HEK293 (cell line): ENCODE measurements around the gene RNF217.

Experiments
- GLIS2 ChIP-seq: fragments of 450-650 bp; formaldehyde crosslinking; IDR thresholded peaks from 2 replicates; pipeline ENCODE4 v1.5.1; 2016; ENCODE audit warnings: missing biosample characterization, missing genetic modification characterization
- MZF1 ChIP-seq: fragments of 450-650 bp; formaldehyde crosslinking; IDR thresholded peaks from 2 replicates; pipeline ENCODE4 v1.5.1; 2017; ENCODE audit warnings: missing biosample characterization, missing genetic modification characterization, borderline replicate concordance
- OSR2 ChIP-seq: fragments of 450-650 bp; formaldehyde crosslinking; IDR thresholded peaks from 2 replicates; pipeline ENCODE4 v1.5.1; 2016; ENCODE audit warnings: missing biosample characterization, missing genetic modification characterization
- REPIN1 ChIP-seq: fragments of 450-650 bp; formaldehyde crosslinking; IDR thresholded peaks from 2 replicates; pipeline ENCODE4 v1.5.1; 2017; ENCODE audit warnings: missing biosample characterization, missing genetic modification characterization, low read depth
- SP7 ChIP-seq: fragments of 450-650 bp; formaldehyde crosslinking; IDR thresholded peaks from 2 replicates; pipeline ENCODE4 v1.5.1; 2016; ENCODE audit warnings: missing biosample characterization, missing genetic modification characterization
- ZBTB20 ChIP-seq: fragments of 450-650 bp; formaldehyde crosslinking; IDR thresholded peaks from 2 replicates; pipeline ENCODE4 v1.5.1; 2016; ENCODE audit warnings: missing biosample characterization, missing genetic modification characterization
- ZFP41 ChIP-seq: fragments of 450-650 bp; formaldehyde crosslinking; IDR thresholded peaks from 2 replicates; pipeline ENCODE4 v1.5.1; 2016; ENCODE audit warnings: missing biosample characterization, missing genetic modification characterization, borderline replicate concordance
- ZNF10 ChIP-seq: fragments of 450-650 bp; formaldehyde crosslinking; IDR thresholded peaks from 2 replicates; pipeline ENCODE4 v1.5.1; 2017; ENCODE audit warnings: missing biosample characterization, missing genetic modification characterization
- ZNF138 ChIP-seq: fragments of 450-650 bp; formaldehyde crosslinking; IDR thresholded peaks from 2 replicates; pipeline ENCODE4 v1.5.1; 2016; ENCODE audit warnings: missing biosample characterization, missing genetic modification characterization, borderline replicate concordance
- ZNF140 ChIP-seq: fragments of 450-650 bp; formaldehyde crosslinking; IDR thresholded peaks from 2 replicates; pipeline ENCODE4 v1.5.1; 2016; ENCODE audit warnings: missing biosample characterization, missing genetic modification characterization
- ZNF214 ChIP-seq: fragments of 450-650 bp; formaldehyde crosslinking; IDR thresholded peaks from 2 replicates; pipeline ENCODE4 v1.5.1; 2017; ENCODE audit warnings: missing biosample characterization, mild to moderate bottlenecking, missing genetic modification characterization, borderline replicate concordance
- ZNF529 ChIP-seq: fragments of 450-650 bp; formaldehyde crosslinking; IDR thresholded peaks from 2 replicates; pipeline ENCODE4 v1.5.1; 2017; ENCODE audit warnings: missing genetic modification characterization, missing biosample characterization; ENCODE audit not compliant: insufficient replicate concordance
- ZNF530 ChIP-seq: fragments of 450-650 bp; formaldehyde crosslinking; IDR thresholded peaks from 2 replicates; pipeline ENCODE4 v1.5.1; 2016; ENCODE audit warnings: low read depth, missing biosample characterization, missing genetic modification characterization
- ZNF548 ChIP-seq: fragments of 450-650 bp; formaldehyde crosslinking; IDR thresholded peaks from 2 replicates; pipeline ENCODE4 v1.5.1; 2016; ENCODE audit warnings: missing biosample characterization, missing genetic modification characterization
- ZNF658 ChIP-seq: fragments of 450-650 bp; formaldehyde crosslinking; IDR thresholded peaks from 2 replicates; pipeline ENCODE4; 2016; ENCODE audit warnings: missing biosample characterization, missing genetic modification characterization
- ZNF660 ChIP-seq: fragments of 450-650 bp; IDR thresholded peaks from 2 replicates; pipeline ENCODE4 v1.5.1; 2018; ENCODE audit warnings: missing biosample characterization, mild to moderate bottlenecking, missing genetic modification characterization
- ZNF830 ChIP-seq: fragments of 450-650 bp; IDR thresholded peaks from 2 replicates; pipeline ENCODE4 v1.5.0; 2018; ENCODE audit warnings: missing biosample characterization, missing genetic modification characterization, low read depth, mild to moderate bottlenecking, moderate library complexity
- ZSCAN23 ChIP-seq: fragments of 450-650 bp; formaldehyde crosslinking; IDR thresholded peaks from 2 replicates; pipeline ENCODE4 v1.5.1; 2016; ENCODE audit warnings: missing biosample characterization, missing genetic modification characterization
- ZXDB ChIP-seq: fragments of 450-650 bp; formaldehyde crosslinking; IDR thresholded peaks from 2 replicates; pipeline ENCODE4 v1.5.1; 2016; ENCODE audit warnings: missing biosample characterization, missing genetic modification characterization
- TF ChIP-seq, protein P1 (sequence below): sonication (generic); formaldehyde crosslinking; IDR thresholded peaks from 2 replicates; pipeline ENCODE4 v1.8.1; 2022; ENCODE audit warnings: mild to moderate bottlenecking, moderate library complexity, missing genetic modification reagents
- TF ChIP-seq, protein P2 (sequence below): fragments of 450-650 bp; formaldehyde crosslinking; IDR thresholded peaks from 2 replicates; pipeline ENCODE4 v1.5.1; 2016; ENCODE audit warnings: missing biosample characterization, missing genetic modification characterization
- TF ChIP-seq, protein P3 (sequence below): fragments of 450-650 bp; formaldehyde crosslinking; IDR thresholded peaks from 2 replicates; pipeline ENCODE4 v1.5.1; 2017; ENCODE audit warnings: missing biosample characterization, mild to moderate bottlenecking, missing genetic modification characterization, moderate library complexity
- TF ChIP-seq, protein P4 (sequence below): fragments of 450-650 bp; formaldehyde crosslinking; IDR thresholded peaks from 2 replicates; pipeline ENCODE4 v1.5.1; 2016; ENCODE audit warnings: missing biosample characterization, missing genetic modification characterization
- TF ChIP-seq, protein P5 (sequence below): fragments of 450-650 bp; formaldehyde crosslinking; IDR thresholded peaks from 2 replicates; pipeline ENCODE4 v1.5.1; 2017; ENCODE audit warnings: missing biosample characterization, missing genetic modification characterization
- TF ChIP-seq, protein P6 (sequence below): fragments of 450-650 bp; formaldehyde crosslinking; IDR thresholded peaks from 2 replicates; pipeline ENCODE4 v1.5.1; 2016; ENCODE audit warnings: missing biosample characterization, missing genetic modification characterization
- TF ChIP-seq, protein P7 (sequence below): fragments of 450-650 bp; formaldehyde crosslinking; IDR thresholded peaks from 2 replicates; pipeline ENCODE4 v1.5.1; 2016; ENCODE audit warnings: missing biosample characterization, missing genetic modification characterization
- TF ChIP-seq, protein P8 (sequence below): fragments of 450-650 bp; formaldehyde crosslinking; IDR thresholded peaks from 2 replicates; pipeline ENCODE4 v1.5.1; 2016; ENCODE audit warnings: missing biosample characterization, missing genetic modification characterization

Gene RNF217

DNA sequence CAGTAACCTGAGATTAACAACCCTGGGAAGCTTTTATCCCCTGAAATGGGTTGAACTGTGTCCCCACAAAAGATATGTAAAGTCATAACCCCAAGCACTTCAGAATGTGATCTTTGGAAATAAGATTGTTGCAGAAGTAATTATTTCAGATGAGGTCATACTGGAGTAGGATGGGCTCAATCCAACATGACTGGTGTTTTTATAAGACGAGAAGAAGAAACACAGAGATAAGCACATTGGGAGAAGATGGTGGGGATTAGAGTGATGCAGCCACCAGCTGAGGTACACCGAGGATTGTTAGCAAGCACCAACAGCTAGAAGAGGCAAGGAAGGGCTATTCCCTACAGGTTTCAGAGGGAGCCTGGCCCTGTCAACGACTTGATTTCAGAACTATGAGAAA is 12.5 kb upstream of the RNF217 start (continued):
- TF ChIP-seq, protein P1, sequence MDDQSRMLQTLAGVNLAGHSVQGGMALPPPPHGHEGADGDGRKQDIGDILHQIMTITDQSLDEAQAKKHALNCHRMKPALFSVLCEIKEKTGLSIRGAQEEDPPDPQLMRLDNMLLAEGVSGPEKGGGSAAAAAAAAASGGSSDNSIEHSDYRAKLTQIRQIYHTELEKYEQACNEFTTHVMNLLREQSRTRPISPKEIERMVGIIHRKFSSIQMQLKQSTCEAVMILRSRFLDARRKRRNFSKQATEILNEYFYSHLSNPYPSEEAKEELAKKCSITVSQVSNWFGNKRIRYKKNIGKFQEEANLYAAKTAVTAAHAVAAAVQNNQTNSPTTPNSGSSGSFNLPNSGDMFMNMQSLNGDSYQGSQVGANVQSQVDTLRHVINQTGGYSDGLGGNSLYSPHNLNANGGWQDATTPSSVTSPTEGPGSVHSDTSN, result no peak
- TF ChIP-seq ZSCAN23 (no peak), GLIS2 (tag by site-specific recombination) (no peak), ZFP41 (no peak), MZF1 (tag by site-specific recombination) (peak; percentile 78), ZNF660 (tag by site-specific recombination) (no peak), ZNF10 (tag by site-specific recombination) (no peak), ZNF138 (no peak), OSR2 (0 out of 2 replicates have a peak, but pooled peaks have one; percentile 18), ZNF529 (no peak), ZBTB20 (tag by site-specific recombination) (0 out of 2 replicates have a peak, but pooled peaks have one; percentile 25), ZNF530 (no peak), REPIN1 (tag by site-specific recombination) (no peak), ZNF140 (no peak), SP7 (tag by site-specific recombination) (0 out of 2 replicates have a peak, but pooled peaks have one; percentile 10), ZNF214 (tag by site-specific recombination) (no peak), ZNF658 (tag by site-specific recombination) (no peak), ZXDB (tag by site-specific recombination) (0 out of 2 replicates have a peak, but pooled peaks have one; percentile 30), ZNF548 (tag by site-specific recombination) (no peak), ZNF830 (tag by site-specific recombination) (no peak)
- TF ChIP-seq, protein P2, sequence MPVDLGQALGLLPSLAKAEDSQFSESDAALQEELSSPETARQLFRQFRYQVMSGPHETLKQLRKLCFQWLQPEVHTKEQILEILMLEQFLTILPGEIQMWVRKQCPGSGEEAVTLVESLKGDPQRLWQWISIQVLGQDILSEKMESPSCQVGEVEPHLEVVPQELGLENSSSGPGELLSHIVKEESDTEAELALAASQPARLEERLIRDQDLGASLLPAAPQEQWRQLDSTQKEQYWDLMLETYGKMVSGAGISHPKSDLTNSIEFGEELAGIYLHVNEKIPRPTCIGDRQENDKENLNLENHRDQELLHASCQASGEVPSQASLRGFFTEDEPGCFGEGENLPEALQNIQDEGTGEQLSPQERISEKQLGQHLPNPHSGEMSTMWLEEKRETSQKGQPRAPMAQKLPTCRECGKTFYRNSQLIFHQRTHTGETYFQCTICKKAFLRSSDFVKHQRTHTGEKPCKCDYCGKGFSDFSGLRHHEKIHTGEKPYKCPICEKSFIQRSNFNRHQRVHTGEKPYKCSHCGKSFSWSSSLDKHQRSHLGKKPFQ (tag by site-specific recombination), result no peak
- TF ChIP-seq, protein P3, sequence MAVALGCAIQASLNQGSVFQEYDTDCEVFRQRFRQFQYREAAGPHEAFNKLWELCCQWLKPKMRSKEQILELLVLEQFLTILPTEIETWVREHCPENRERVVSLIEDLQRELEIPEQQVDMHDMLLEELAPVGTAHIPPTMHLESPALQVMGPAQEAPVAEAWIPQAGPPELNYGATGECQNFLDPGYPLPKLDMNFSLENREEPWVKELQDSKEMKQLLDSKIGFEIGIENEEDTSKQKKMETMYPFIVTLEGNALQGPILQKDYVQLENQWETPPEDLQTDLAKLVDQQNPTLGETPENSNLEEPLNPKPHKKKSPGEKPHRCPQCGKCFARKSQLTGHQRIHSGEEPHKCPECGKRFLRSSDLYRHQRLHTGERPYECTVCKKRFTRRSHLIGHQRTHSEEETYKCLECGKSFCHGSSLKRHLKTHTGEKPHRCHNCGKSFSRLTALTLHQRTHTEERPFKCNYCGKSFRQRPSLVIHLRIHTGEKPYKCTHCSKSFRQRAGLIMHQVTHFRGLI, result no peak
- TF ChIP-seq, protein P4, sequence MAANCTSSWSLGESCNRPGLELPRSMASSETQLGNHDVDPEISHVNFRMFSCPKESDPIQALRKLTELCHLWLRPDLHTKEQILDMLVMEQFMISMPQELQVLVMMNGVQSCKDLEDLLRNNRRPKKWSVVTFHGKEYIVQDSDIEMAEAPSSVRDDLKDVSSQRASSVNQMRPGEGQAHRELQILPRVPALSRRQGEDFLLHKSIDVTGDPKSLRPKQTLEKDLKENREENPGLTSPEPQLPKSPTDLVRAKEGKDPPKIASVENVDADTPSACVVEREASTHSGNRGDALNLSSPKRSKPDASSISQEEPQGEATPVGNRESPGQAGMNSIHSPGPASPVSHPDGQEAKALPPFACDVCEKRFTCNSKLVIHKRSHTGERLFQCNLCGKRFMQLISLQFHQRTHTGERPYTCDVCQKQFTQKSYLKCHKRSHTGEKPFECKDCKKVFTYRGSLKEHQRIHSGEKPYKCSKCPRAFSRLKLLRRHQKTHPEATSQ (tag by site-specific recombination), result no peak
- TF ChIP-seq, protein P5, sequence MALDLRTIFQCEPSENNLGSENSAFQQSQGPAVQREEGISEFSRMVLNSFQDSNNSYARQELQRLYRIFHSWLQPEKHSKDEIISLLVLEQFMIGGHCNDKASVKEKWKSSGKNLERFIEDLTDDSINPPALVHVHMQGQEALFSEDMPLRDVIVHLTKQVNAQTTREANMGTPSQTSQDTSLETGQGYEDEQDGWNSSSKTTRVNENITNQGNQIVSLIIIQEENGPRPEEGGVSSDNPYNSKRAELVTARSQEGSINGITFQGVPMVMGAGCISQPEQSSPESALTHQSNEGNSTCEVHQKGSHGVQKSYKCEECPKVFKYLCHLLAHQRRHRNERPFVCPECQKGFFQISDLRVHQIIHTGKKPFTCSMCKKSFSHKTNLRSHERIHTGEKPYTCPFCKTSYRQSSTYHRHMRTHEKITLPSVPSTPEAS (tag by site-specific recombination), result no peak
- TF ChIP-seq, protein P6, sequence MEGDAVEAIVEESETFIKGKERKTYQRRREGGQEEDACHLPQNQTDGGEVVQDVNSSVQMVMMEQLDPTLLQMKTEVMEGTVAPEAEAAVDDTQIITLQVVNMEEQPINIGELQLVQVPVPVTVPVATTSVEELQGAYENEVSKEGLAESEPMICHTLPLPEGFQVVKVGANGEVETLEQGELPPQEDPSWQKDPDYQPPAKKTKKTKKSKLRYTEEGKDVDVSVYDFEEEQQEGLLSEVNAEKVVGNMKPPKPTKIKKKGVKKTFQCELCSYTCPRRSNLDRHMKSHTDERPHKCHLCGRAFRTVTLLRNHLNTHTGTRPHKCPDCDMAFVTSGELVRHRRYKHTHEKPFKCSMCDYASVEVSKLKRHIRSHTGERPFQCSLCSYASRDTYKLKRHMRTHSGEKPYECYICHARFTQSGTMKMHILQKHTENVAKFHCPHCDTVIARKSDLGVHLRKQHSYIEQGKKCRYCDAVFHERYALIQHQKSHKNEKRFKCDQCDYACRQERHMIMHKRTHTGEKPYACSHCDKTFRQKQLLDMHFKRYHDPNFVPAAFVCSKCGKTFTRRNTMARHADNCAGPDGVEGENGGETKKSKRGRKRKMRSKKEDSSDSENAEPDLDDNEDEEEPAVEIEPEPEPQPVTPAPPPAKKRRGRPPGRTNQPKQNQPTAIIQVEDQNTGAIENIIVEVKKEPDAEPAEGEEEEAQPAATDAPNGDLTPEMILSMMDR (tag by site-specific recombination), result no peak
- TF ChIP-seq, protein P7, sequence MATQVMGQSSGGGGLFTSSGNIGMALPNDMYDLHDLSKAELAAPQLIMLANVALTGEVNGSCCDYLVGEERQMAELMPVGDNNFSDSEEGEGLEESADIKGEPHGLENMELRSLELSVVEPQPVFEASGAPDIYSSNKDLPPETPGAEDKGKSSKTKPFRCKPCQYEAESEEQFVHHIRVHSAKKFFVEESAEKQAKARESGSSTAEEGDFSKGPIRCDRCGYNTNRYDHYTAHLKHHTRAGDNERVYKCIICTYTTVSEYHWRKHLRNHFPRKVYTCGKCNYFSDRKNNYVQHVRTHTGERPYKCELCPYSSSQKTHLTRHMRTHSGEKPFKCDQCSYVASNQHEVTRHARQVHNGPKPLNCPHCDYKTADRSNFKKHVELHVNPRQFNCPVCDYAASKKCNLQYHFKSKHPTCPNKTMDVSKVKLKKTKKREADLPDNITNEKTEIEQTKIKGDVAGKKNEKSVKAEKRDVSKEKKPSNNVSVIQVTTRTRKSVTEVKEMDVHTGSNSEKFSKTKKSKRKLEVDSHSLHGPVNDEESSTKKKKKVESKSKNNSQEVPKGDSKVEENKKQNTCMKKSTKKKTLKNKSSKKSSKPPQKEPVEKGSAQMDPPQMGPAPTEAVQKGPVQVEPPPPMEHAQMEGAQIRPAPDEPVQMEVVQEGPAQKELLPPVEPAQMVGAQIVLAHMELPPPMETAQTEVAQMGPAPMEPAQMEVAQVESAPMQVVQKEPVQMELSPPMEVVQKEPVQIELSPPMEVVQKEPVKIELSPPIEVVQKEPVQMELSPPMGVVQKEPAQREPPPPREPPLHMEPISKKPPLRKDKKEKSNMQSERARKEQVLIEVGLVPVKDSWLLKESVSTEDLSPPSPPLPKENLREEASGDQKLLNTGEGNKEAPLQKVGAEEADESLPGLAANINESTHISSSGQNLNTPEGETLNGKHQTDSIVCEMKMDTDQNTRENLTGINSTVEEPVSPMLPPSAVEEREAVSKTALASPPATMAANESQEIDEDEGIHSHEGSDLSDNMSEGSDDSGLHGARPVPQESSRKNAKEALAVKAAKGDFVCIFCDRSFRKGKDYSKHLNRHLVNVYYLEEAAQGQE (tag by site-specific recombination), result no peak
- TF ChIP-seq, protein P8, sequence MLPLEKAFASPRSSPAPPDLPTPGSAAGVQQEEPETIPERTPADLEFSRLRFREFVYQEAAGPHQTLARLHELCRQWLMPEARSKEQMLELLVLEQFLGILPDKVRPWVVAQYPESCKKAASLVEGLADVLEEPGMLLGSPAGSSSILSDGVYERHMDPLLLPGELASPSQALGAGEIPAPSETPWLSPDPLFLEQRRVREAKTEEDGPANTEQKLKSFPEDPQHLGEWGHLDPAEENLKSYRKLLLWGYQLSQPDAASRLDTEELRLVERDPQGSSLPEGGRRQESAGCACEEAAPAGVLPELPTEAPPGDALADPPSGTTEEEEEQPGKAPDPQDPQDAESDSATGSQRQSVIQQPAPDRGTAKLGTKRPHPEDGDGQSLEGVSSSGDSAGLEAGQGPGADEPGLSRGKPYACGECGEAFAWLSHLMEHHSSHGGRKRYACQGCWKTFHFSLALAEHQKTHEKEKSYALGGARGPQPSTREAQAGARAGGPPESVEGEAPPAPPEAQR (tag by site-specific recombination), result no peak
